Measurements from ENCODE around the gene KRTAP5-1.

The KRTAP5-1 gene

DNA sequence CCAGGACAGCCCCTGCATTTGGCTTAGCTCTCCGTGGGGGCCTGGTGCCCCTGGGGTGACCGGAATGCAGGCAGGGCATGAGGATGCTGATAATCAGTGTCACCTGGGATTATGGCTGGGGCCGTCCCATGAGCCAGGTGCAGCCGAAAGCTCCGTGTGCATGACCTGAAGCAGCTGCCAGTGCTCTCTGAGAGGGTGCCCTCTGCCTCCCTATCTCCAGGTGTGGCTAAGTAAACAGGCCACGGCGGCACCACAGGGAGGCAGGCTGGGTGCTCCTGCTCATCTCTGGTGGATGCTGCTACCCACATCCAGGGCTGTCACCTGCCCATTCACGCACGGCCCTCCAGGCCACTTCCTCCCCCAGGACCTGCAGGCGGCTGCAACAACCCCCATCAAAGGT, 42.8 kb downstream of the KRTAP5-1 start:
- DNase-seq (ENCODE audit: low read depth) = no peak

DNA sequence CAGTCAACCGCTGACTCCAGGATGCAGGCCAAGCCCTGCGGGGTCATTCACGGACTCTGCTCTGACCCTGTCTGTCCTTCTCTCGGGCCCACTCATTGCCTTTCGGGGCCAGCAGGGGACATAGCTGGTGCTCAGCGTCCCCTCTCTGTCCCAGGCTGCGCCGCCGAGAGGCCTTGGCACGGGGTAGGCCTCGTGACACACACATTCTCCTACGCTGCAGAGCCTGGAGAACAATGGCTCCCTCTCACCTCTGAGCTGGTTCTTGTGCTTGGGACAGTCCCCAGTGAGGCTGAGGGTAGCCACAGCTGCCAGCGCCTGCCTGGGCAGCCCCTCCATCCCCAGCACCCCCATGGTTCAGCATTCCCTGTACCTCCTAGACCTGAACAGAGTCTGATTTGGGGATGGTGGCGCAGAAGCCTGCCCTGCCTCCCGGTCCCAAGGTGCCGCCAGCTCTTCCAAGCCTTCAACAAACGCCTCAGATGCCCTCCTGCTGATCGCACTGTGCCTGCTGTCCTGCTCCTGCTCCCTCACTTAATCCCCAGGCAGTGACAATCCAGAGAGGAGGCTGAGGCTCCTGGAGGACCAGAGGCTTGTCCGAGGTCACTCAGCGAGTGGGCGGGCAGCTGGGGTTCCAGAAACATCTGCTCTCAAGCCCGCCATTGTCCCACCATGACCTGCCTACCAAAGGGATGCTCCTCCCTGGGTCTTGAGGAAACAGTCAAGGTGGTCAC, 43.4 kb downstream of the KRTAP5-1 start:
- DNase-seq (ENCODE audit: low read depth) = no peak

DNA sequence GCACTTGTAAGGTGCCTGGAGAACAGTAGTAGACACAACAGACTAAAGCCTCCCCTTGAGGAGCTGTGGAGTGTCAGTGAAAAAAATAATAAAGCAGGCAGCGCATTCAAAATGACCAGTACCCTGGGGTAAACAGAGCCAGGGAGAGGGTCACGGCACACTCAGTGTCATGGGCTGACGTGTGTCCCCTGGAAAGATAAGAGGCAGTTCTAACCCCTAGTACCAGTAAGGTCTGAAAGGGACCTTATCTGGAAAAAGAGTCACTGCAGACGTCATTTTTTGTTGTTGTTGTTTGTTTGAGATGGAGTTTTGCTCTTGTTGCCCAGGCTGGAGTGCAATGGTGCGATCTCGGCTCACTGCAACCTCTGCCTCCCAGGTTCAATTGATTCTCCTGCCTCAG, 45.0 kb downstream of the KRTAP5-1 start:
- no peak for DNase-seq (ENCODE audit: low read depth)

DNA sequence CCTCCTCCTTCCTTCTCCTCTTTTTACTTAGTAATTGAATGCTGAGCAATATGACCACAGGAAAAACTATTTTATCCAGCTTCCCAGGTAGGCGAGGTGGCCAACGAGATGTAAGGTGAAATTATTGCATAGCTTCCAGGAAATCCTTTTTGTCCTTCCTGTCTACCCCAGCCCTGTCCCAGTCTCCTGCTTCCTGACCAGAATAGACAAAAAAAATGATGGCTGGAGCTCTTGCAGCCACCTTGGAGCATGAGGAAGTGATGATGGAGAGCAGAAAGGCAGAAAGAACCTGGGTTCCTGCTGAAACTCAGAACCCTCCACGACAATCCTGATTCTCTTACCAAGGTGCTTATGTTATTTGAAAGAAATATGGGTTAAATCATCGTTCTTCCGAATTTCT, 46.9 kb downstream of the KRTAP5-1 start:
- no peak for DNase-seq (ENCODE audit: low read depth)

DNA sequence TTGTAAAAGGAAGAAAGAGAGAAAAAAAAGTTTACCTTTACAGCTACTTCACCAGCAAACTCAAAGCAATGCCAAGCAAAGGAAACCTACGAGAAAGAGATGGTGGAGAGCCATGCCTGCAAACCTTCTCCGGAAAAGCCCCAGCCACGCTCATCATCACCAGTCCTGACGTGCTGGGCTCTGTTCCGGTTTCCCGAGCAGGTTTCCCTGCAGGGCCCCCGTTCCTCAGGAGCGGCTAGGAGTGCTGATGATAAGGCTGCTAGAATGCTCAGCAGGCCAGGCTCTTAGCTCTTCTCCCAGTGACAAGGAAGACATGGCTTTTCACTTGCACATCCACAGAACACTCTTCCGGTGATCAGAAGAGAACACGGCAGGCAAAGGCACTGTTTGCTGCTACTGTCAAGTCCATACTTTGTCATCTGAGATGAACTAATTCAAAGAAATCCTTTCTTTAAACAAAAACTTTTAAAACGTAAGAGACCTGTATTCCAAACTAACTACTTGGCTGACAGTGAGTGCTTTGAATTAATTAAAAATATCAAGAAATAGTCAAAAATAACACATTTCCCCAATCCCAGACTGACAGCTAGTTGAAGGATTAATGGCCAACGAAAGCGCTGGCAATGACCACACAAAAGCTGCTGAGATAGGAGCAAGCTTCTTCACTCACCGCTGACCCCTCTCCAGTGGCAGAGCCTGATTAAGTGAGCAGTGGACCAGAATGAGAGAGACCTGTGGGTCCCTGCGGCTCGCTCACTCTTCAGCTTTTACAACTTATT, 48.8 kb downstream of the KRTAP5-1 start:
- DNase-seq (ENCODE audit: low read depth) = no peak

DNA sequence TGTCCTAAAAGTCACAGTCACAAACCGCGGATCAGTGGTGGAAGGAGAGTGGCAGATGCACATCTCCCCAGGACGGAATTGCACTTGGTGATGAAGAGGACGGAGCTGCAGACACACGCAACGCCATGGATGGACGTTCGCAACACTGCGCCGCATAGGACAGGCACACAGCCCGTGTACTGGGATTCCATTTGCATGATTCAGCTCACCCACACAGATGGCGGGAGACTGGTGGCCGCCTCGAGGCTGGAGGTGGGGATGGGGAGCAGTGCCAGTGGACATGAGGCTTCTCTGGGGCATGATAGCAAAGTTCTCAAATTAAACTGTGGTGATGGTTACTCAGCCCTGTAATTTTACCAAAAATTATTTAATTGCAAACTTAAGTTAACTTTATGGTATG, 50.4 kb downstream of the KRTAP5-1 start:
- DNase-seq (ENCODE audit: low read depth) = no peak
